GM21390 (cell line): ENCODE results near the gene ZNF341.

Source experiments
- ATAC-seq: cut with Tn5 transposase; IDR thresholded peaks from one replicate; pipeline ENCODE4 v1.9.1; 2021; ENCODE audit not compliant: unreplicated experiment

Gene ZNF341

DNA sequence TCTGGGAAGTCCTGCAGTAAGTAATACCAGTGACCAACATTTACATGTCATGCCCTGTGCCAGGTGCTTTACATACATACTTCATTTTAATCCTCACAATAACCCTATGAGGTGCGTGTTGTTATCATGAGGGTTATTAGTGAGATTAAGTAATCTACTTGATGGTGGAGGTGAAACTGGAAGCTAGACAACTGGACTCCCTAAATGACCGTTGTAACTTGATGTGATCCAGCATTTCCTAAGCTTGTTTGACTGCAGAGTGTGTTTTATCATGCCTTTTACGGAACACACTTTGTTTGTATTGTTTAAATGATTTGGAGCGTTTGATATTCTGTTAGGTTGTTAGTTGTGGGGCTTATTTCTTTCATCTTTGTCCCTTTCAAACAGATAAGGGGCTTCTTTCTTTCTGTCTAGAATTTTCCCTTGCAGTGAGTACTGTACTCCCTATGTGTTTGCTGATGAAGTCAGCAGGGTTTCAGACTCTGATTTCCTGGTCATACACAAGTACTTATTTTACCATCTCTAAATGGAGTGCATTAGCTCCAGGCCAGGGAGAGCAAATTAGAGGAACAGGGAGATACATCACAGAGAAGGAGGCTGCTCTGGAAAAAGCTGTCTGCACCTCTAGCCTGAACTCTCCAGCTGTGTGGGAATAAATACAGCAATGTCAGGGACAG lies 109.1 kb downstream of the ZNF341 start:
- no peak for ATAC-seq

DNA sequence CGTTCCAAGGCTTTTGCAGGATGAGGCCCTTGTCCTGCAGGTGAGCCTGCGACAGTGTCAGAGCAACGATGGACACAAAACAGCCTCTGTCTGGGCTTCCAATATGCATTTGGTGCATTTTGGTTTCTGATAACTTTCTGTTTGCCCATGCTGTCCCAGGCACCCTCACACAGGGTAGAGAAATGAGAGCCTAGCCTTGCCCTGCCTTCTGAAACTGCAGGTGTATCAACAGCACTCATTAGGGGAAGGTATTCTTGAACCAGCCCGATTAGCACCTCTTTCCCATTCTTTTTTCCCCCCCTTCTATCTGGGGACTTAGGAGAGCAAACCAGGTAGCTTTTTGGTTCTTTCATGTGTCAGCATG lies 109.6 kb downstream of the ZNF341 start:
- no peak for ATAC-seq
